ENCODE data around the gene CT45A9. TPM values are rescaled to one million over a fixed set of nuclear protein-coding genes. Genes with fewer than 3 reads are reported as not detected.
"Not testable (repeated sequence)": the region's sequence is repeated elsewhere in the genome, so short reads cannot be mapped to it uniquely, and the experiment has no call there.

Gene CT45A9, protein sequence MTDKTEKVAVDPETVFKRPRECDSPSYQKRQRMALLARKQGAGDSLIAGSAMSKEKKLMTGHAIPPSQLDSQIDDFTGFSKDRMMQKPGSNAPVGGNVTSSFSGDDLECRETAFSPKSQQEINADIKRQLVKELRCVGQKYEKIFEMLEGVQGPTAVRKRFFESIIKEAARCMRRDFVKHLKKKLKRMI
- total RNA-seq = not detected

DNA sequence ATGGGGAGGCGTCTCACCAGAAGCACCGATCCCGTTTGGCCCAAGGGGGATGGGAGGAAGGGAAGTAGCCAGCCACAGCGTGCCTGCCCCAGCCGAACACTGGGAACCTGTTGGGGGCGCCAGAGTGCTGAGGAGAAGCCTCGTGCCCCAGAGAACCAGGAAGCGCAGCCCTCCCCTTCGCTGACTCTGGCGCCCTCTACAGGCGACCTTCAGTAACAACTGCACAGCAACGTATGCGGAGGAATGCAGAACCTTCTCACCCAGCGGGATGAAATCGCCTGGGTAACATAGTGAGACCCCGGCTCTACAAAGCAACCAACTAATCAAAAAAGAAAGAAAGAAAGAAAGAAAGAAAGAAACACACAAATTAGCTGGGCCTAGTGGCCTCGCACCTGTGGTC, at the start of gene CT45A9:
CT45A9 (minus strand) TSS at position 101 of the 400 bp plus-strand sequence. CDS start 3,751 bp downstream, outside the sequence.
- not testable (repeated sequence) for DNase-seq (ENCODE audit: low spot score); ATAC-seq (ENCODE audit: low FRiP score)

DNA sequence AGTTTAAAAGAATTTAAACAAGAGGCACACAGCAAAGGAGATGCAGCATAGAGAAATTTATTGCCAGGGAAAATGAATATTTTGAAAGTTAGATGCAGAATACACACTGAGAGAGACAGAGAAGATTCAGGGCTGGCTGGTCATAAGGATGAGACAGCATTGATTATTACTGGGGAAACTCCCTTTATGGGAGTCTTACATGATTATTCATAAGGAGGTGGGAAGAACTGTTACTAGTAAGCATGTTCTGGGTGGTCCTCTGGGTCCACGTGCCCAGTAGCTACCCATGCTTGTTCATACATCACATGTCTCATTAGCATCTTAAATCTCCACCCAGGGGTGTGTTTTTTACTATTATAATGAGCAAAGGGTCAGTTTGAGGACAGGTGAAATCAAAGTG, 48.9 kb upstream of the CT45A9 start:
- ATAC-seq (ENCODE audit: low FRiP score); DNase-seq (ENCODE audit: low spot score): not testable (repeated sequence)

DNA sequence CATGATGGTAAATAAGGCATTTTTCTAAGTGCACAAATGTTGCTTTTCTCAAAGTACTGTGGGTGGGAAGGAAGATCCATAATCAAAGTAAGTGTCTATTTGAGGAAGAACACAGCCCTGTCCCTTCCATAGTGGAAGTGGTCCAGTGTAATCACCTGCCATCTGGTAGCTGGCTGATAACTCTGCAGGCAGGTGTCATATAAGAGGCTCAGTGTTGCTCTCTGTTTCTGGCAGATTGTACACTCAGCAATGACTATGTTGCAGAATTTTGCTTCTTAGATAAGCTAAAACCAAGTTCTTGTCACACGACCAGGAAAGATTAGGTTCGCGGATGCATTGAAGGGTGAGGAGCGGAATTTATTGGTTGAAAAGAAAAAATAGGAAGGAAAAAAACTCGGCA, 42.8 kb upstream of the CT45A9 start:
- no peak for DNase-seq (ENCODE audit: low spot score)
- TF ChIP-seq, protein P1, sequence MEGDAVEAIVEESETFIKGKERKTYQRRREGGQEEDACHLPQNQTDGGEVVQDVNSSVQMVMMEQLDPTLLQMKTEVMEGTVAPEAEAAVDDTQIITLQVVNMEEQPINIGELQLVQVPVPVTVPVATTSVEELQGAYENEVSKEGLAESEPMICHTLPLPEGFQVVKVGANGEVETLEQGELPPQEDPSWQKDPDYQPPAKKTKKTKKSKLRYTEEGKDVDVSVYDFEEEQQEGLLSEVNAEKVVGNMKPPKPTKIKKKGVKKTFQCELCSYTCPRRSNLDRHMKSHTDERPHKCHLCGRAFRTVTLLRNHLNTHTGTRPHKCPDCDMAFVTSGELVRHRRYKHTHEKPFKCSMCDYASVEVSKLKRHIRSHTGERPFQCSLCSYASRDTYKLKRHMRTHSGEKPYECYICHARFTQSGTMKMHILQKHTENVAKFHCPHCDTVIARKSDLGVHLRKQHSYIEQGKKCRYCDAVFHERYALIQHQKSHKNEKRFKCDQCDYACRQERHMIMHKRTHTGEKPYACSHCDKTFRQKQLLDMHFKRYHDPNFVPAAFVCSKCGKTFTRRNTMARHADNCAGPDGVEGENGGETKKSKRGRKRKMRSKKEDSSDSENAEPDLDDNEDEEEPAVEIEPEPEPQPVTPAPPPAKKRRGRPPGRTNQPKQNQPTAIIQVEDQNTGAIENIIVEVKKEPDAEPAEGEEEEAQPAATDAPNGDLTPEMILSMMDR (IDR thresholded peaks at IDR 0.05) = no peak
- no peak for ATAC-seq (ENCODE audit: low FRiP score)

DNA sequence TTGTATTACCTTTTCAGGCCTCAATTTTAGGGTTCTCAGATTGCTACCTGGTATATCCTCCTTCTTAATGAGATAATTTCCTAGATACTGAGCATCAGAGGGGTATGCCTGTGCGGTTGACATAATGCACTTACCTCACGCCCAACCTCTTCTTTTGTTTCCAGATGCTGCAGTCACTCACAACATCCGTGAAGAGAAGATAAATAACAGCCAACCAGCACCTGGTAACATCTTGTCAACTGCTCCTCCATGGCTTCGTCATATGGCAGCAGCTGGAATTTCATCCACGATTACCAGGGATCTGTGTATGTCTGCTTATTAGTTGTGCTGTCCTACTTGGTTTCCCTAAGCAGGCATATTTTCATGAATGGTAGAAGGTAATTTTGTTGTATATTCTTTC, 38.6 kb upstream of the CT45A9 start:
- no peak for ATAC-seq (ENCODE audit: low FRiP score)
- TF ChIP-seq, protein P1 (IDR thresholded peaks at IDR 0.05) = no peak
- DNase-seq (ENCODE audit: low spot score) = no peak

DNA sequence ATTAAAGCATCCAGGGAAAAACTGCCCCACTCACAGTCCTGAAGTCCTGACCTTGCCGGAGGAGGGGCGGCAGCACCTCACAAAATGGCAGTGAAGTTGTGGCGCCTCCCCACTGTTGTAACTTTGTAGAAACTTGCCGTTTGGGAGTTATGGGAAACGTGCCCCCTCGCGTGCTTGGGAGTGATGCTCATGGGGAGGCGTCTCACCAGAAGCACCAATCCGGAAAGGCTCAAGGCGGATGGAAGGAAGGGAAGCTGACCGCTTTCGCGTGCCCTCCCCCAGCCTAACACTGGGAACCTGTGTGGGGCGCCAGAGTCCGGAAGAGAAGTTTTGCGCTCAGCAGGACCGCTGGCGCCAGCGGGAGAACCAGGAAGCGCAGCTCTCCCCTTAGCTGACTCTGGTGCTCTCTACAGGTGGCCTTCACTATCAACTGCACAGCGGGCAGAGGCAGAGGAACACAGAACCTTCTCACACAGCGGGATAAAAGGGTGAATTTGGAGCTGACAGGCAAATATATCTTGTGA, 21.7 kb upstream of the CT45A9 start, which contains the start of the genes CT45A10 and SAGE1:
CT45A10 (minus strand) TSS at position 151 of the 524 bp plus-strand sequence. CDS start 8,100 bp downstream, outside the sequence.
SAGE1 (plus strand) TSS at position 423 of the 524 bp plus-strand sequence. CDS start 2,527 bp downstream, outside the sequence.
- TF ChIP-seq, protein P1 (IDR thresholded peaks at IDR 0.05) = no peak
- ATAC-seq (ENCODE audit: low FRiP score) = no peak
- DNase-seq (ENCODE audit: low spot score) = no peak

DNA sequence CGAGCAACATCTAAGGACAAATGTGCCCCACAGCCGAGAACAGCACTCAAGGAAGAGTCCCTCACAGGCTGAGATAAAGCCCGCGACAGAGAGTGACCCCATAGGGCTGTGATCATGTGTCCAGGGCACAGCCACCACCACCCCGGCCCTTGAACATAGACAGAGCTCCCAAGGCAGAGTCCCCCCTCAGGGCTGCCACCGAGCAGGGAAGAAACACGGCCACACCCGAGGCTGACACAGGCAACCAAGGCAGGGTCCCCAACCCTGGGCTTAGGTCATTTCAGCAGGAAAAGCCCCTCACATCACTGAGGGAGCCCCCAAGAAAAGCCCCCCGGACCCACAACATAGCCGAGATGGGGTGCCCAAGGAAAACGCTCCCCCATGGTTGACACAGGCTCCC, 21.2 kb upstream of the CT45A9 start:
- TF ChIP-seq, protein P1 (IDR thresholded peaks at IDR 0.05) = no peak
- no peak for DNase-seq (ENCODE audit: low spot score)
- no peak for ATAC-seq (ENCODE audit: low FRiP score)

DNA sequence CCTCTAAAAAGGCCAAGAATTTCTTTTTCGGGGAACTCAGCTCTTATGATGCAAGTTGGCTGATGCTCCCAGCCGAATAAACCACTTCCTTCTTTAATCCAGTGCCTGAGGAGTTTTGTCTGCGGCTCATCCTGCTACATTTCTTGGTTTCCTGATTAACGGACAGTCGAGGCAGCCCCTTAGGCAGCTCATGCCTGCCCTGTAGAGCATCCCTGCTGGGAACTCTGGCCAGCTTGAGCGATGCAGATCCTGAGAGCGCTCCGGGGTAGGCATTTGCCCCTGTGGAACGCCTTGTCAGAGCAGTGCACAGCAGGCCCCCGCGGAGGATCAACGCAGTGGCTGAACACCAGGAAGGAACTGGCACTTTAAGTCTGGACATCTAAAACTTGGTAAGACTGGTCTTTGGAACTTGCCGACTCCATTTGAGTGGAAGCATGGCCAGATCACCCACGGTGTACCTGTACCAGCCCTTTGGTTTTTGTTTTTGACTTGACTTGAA, 18.5 kb upstream of the CT45A9 start:
- no peak for ATAC-seq (ENCODE audit: low FRiP score)
- DNase-seq (ENCODE audit: low spot score) = no peak
- TF ChIP-seq, protein P1 (IDR thresholded peaks at IDR 0.05) = no peak

DNA sequence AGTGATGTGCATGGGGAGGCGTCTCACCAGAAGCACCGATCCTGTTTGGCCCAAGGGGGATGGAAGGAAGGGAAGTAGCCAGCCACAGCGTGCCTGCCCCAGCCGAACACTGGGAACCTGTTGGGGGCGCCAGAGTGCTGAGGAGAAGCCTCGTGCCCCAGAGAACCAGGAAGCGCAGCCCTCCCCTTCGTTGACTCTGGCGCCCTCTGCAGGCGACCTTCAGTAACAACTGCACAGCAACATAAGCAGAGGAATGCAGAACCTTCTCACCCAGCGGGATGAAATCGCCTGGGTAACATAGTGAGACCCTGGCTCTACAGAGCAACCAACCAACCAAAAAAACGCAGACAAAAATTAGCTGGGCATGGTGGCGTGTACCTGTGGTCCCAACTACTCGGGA, 17.4 kb upstream of the CT45A9 start:
- not testable (repeated sequence) for DNase-seq (ENCODE audit: low spot score); ATAC-seq (ENCODE audit: low FRiP score)

DNA sequence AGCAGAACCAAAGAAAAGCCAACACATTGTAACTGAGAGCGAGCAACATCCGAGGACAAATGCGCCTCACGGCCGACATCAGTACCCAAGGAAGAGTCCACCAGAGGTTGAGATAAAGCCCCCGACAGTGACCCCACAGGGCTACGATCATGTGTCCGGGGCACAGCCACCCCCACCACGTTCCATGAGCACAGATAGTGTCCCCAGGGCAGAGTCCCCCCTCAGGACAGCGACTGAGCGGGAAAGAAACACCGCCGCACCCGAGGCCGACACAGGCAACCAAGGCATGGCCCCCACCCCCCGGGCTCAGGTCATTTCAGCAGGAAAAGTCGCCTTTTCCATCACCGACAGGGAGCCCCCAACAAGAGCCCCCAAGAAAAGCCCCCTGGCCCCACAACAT, 16.6 kb upstream of the CT45A9 start:
- DNase-seq (ENCODE audit: low spot score); ATAC-seq (ENCODE audit: low FRiP score): not testable (repeated sequence)

DNA sequence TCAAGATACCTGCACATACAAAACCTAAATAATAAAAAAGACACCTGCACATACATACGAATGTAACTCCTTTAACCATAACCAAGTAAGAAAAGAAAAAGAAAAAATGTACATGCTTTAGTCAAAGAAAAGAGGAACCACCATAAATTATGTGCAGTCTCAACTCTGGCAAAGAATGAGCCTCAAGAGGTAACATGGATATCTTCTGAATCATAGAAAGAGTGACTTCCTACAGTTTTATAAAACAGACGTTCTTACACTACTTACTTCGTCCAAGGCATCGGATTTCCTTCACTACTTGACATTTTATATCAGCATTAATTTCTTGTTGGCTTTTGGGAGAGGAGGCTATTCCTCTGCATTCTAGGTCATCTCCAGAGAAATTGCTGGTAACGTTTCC, 11.1 kb upstream of the CT45A9 start:
- ATAC-seq (ENCODE audit: low FRiP score) = not testable (repeated sequence)

DNA sequence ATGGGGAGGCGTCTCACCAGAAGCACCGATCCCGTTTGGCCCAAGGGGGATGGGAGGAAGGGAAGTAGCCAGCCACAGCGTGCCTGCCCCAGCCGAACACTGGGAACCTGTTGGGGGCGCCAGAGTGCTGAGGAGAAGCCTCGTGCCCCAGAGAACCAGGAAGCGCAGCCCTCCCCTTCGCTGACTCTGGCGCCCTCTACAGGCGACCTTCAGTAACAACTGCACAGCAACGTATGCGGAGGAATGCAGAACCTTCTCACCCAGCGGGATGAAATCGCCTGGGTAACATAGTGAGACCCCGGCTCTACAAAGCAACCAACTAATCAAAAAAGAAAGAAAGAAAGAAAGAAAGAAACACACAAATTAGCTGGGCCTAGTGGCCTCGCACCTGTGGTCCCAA, 17.2 kb downstream of the CT45A9 start, which contains the start of gene CT45A8:
CT45A8 (minus strand) TSS at position 101 of the 400 bp plus-strand sequence. CDS start 3,755 bp downstream, outside the sequence.
- not testable (repeated sequence) for ATAC-seq (ENCODE audit: low FRiP score)

More for the DNA sequence above, 11.1 kb upstream of the CT45A9 start:
- not testable (repeated sequence) for DNase-seq (ENCODE audit: low spot score)

DNA sequence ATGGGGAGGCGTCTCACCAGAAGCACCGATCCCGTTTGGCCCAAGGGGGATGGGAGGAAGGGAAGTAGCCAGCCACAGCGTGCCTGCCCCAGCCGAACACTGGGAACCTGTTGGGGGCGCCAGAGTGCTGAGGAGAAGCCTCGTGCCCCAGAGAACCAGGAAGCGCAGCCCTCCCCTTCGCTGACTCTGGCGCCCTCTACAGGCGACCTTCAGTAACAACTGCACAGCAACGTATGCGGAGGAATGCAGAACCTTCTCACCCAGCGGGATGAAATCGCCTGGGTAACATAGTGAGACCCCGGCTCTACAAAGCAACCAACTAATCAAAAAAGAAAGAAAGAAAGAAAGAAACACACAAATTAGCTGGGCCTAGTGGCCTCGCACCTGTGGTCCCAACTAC, 34.4 kb downstream of the CT45A9 start, which contains the start of gene CT45A7:
CT45A7 (minus strand) TSS at position 101 of the 400 bp plus-strand sequence. CDS start 3,747 bp downstream, outside the sequence.
- not testable (repeated sequence) for ATAC-seq (ENCODE audit: low FRiP score)

More for the DNA sequence above, 17.2 kb downstream of the CT45A9 start, which contains the start of gene CT45A8:
- DNase-seq (ENCODE audit: low spot score) = not testable (repeated sequence)

DNA sequence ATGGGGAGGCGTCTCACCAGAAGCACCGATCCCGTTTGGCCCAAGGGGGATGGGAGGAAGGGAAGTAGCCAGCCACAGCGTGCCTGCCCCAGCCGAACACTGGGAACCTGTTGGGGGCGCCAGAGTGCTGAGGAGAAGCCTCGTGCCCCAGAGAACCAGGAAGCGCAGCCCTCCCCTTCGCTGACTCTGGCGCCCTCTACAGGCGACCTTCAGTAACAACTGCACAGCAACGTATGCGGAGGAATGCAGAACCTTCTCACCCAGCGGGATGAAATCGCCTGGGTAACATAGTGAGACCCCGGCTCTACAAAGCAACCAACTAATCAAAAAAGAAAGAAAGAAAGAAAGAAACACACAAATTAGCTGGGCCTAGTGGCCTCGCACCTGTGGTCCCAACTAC, 51.7 kb downstream of the CT45A9 start, which contains the start of gene CT45A2:
CT45A2 (minus strand) TSS at position 101 of the 400 bp plus-strand sequence. CDS start 3,747 bp downstream, outside the sequence.
- not testable (repeated sequence) for ATAC-seq (ENCODE audit: low FRiP score); DNase-seq (ENCODE audit: low spot score)

More for the DNA sequence above, 34.4 kb downstream of the CT45A9 start, which contains the start of gene CT45A7:
- not testable (repeated sequence) for DNase-seq (ENCODE audit: low spot score)

Measured in omental fat pad (tissue), 4 donors.